Tibial artery (tissue), 4 donors: ENCODE measurements around the gene CCNT1.
"Not testable (repeated sequence)": the region's sequence is repeated elsewhere in the genome, so short reads cannot be mapped to it uniquely, and the experiment has no call there.

ENCODE experiments used
- DNase-seq, 2 donors: peaks; one replicate each; pipeline ENCODE4 v3.0.0-alpha.2; 2019
- H3K27ac ChIP-seq, 2 donors: fragments of 200-600 bp; sonication (generic) in 1 of 2; 1 replicate in 1 of 2; 2 replicates in 1 of 2; pipeline ENCODE4 v1.5.1; 2018 to 2019; ENCODE audit warnings: mild to moderate bottlenecking in 1 of 2
- H3K27me3 ChIP-seq, 2 donors: fragments of 200-600 bp; sonication (generic) in 1 of 2; one replicate each; pipeline versions ENCODE4 v1.5.1 to v1.6.0; 2016 to 2019
- H3K36me3 ChIP-seq, 3 donors: fragments of 200-600 bp; sonication (generic) in 2 of 3; one replicate each; pipeline ENCODE4 v1.5.1; 2016 to 2019; ENCODE audit warnings: mild to moderate bottlenecking in 2 of 3
- H3K4me1 ChIP-seq, 4 donors: fragments of 200-600 bp; sonication (generic) in 2 of 4; 1 replicate in 3 of 4; 2 replicates in 1 of 4; pipeline ENCODE4 v1.5.1; 2016 to 2019
- H3K4me3 ChIP-seq, 2 donors: fragments of 200-600 bp; sonication (generic) in 1 of 2; 1 replicate in 1 of 2; 2 replicates in 1 of 2; pipeline ENCODE4 v1.5.1; 2018 to 2019; ENCODE audit warnings: mild to moderate bottlenecking in 2 of 2
- H3K9me3 ChIP-seq, 3 donors: fragments of 200-600 bp; sonication (generic) in 1 of 3; one replicate each; pipeline ENCODE4 v1.5.1; 2016 to 2019
- intact Hi-C: fragments of 100-400 bp; cut with DNase I; formaldehyde crosslinking; loops from one replicate; pipeline ENCODE4 v1.15.0; 2023; ENCODE audit warnings: low total_unique reads
- TF ChIP-seq, protein P1 (sequence below), 2 experiments: fragments of 200-600 bp in 1 of 2; fragments of 450-650 bp in 1 of 2; IDR thresholded peaks; one replicate each; pipeline ENCODE4 v1.5.1; 2017 to 2019; ENCODE audit warnings: antibody characterized with exemption in 2 of 2, mild to moderate bottlenecking in 1 of 2, moderate library complexity in 1 of 2

The CCNT1 gene

DNA sequence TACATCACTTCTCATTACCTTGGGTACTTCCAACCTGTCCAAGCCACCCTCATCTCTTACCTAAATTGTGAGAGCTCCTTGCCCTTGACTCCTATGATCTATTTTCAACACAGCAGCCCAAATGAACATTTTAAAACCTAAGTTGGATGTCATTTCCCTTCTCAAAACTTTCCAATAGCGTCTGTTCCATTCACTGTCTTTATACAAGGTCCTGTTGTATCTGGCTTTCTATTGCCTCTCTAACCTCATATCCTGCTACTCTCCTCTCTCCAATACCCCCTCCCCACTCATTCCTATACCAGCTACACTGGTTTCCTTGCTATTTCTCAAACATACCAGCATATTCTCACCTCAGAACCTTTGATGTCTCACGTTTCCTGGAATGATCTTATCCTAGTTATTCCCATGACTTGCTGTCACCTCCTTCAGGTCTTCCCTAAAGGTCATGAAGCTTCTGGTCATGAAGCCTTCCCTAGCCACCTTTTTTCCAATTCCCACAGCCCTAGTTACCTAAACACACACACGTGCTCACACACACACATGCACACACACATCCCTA is 30.4 kb downstream of the CCNT1 start:
- Histone ChIP-seq H3K27me3 (no peaks in the 10 kb centered on the region), H3K9me3 (no peaks in the 10 kb centered on the region), H3K27ac (no peak overlapping the region), H3K4me3 (no peak overlapping the region), H3K36me3 (peaks cover 0 to 18% (median 12%) of the 10 kb centered on the region in 3 donors), H3K4me1 (peaks cover 0 to 8% (median 5%) of the 10 kb centered on the region in 4 donors)
- no peak for DNase-seq
- intact Hi-C loops = no loop called here
- TF ChIP-seq, protein P1, sequence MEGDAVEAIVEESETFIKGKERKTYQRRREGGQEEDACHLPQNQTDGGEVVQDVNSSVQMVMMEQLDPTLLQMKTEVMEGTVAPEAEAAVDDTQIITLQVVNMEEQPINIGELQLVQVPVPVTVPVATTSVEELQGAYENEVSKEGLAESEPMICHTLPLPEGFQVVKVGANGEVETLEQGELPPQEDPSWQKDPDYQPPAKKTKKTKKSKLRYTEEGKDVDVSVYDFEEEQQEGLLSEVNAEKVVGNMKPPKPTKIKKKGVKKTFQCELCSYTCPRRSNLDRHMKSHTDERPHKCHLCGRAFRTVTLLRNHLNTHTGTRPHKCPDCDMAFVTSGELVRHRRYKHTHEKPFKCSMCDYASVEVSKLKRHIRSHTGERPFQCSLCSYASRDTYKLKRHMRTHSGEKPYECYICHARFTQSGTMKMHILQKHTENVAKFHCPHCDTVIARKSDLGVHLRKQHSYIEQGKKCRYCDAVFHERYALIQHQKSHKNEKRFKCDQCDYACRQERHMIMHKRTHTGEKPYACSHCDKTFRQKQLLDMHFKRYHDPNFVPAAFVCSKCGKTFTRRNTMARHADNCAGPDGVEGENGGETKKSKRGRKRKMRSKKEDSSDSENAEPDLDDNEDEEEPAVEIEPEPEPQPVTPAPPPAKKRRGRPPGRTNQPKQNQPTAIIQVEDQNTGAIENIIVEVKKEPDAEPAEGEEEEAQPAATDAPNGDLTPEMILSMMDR (IDR thresholded peaks at IDR 0.05) = no peak

DNA sequence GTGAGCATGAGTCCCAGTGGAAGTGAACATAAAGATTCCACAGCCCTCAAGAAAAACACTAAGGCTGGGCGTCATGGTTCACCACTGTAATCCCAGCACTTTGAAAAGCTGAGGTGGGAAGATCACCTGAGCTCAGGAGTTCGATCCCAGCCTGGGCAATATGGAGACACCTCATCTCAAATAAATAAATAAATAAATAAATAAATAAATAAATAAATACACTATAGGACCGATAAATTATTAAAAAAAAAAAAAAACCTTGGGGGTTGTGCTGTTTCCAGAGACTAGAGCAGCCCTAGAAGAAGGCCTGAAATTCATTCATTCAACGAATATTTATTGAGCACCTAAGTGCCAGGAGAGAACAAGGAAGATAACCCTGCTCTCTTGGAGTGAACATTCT is 33.0 kb downstream of the CCNT1 start:
- TF ChIP-seq, protein P1 (IDR thresholded peaks at IDR 0.05) = no peak
- intact Hi-C loops = no loop called here

DNA sequence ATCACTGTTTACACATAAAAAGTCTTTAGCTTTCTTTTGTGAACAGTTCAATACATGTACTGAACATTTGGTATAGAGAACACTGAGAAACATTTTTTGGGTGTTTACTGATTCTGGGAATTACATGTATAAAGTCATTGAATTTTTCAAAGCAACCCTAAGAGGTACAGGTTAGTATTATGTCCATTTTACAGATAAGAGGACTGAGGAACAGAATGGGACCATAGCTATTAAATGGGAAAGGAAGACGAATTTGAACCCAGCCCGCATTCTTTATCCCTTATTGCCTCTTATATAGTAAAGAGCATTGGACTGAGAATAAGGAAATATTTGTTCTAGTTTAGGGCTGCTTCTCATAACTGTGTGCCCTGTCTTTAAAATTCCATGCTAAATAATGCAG is 33.6 kb downstream of the CCNT1 start:
- Histone ChIP-seq H3K36me3 (peaks cover 5 to 12% (median 9%) of the 10 kb centered on the region in 3 donors), H3K27me3 (no peaks in the 10 kb centered on the region), H3K4me3 (peak overlapping the region; percentile 90 to 96), H3K9me3 (no peaks in the 10 kb centered on the region), H3K27ac (peak overlapping the region in 1 of 2 donors; percentile 96), H3K4me1 (peaks cover 0 to 37% (median 31%) of the 10 kb centered on the region in 4 donors)
- intact Hi-C loops = no loop called here
- DNase-seq = no peak
- TF ChIP-seq, protein P1 (IDR thresholded peaks at IDR 0.05) = no peak

More for the DNA sequence above, 33.0 kb downstream of the CCNT1 start:
- Histone ChIP-seq H3K9me3 (no peaks in the 10 kb centered on the region), H3K4me3 (no peak overlapping the region), H3K36me3 (peaks cover 9 to 11% (median 11%) of the 10 kb centered on the region in 3 donors), H3K4me1 (peaks cover 0 to 31% (median 26%) of the 10 kb centered on the region in 4 donors), H3K27me3 (no peaks in the 10 kb centered on the region), H3K27ac (no peak overlapping the region)
- DNase-seq = no peak

DNA sequence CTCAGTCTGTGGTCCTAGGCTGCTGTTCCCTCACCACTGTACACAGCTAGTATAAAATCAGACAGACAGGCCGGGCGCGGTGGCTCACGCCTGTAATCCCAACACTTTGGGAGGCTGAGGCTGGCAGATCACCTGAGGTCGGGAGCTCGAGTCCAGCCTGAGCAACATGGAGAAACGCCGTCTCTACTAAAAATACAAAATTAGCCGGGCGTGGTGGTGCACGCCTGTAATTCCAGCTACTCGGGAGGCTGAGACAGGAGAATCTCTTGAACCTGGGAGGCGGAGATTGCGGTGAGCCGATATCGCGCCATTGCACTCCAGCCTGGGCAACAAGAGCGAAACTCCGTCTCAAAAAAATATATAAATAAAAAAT is 34.0 kb downstream of the CCNT1 start:
- H3K27me3 ChIP-seq, DNase-seq, H3K9me3 ChIP-seq, intact Hi-C loops: not testable (repeated sequence)
- peaks cover 5 to 12% (median 9%) of the 10 kb centered on the region in 3 donors for H3K36me3 ChIP-seq
- H3K4me3 ChIP-seq = peak overlapping the region; percentile 90 to 96
- peak overlapping the region; percentile 15 to 96 for H3K27ac ChIP-seq
- H3K4me1 ChIP-seq = peaks cover 0 to 41% (median 33%) of the 10 kb centered on the region in 4 donors

GRCh38 chr12:48681710-48682532 is 34.6 kb downstream of the CCNT1 start, which contains the start of gene KANSL2:
KANSL2 (minus strand) TSS chr12:48682238; CDS start chr12:48681632, 606 bp downstream.
- peaks cover 11 to 15% (median 12%) of the 10 kb centered on the region in 3 donors for H3K36me3 ChIP-seq
- DNase-seq = peak; percentile 99 to 100
- intact Hi-C loops = no loop called here
- peaks cover 0 to 47% (median 37%) of the 10 kb centered on the region in 4 donors for H3K4me1 ChIP-seq
- H3K27ac ChIP-seq = peak within 1 kb of the TSS; percentile 95 to 96
- peak within 1 kb of the TSS; percentile 90 to 96 for H3K4me3 ChIP-seq
- TF ChIP-seq, protein P1 (IDR thresholded peaks at IDR 0.05) = peak in 1 of 2 experiments; percentile 12
- no peaks in the 10 kb centered on the region for H3K9me3 ChIP-seq
- no peaks in the 10 kb centered on the region for H3K27me3 ChIP-seq

GRCh38 chr12:48681399-48681709 is 35.2 kb downstream of the CCNT1 start:
- DNase-seq = no peak
- Histone ChIP-seq H3K27ac (peak overlapping the region; percentile 95 to 96), H3K36me3 (peaks cover 14 to 16% (median 14%) of the 10 kb centered on the region in 3 donors), H3K4me3 (peak overlapping the region; percentile 90 to 96), H3K27me3 (no peaks in the 10 kb centered on the region), H3K4me1 (peaks cover 0 to 49% (median 37%) of the 10 kb centered on the region in 4 donors), H3K9me3 (no peaks in the 10 kb centered on the region)
- TF ChIP-seq, protein P1 (IDR thresholded peaks at IDR 0.05) = no peak
- intact Hi-C loops = no loop called here
